ENCODE results near the gene ZG16B. TPM values are rescaled to one million over a fixed set of nuclear protein-coding genes. Genes with fewer than 3 reads are reported as not detected.

Gene ZG16B
- total RNA-seq, 2 experiments from 2014 or later, result 2.3 to 3.1 TPM

GRCh38 chr16:2821487-2822157, 8.5 kb upstream of the ZG16B start:
- Mint-ChIP-seq H3K4me1 (no peaks in the 10 kb centered on the region), H3K4me3 (no peak overlapping the region), H3K27ac (no peak overlapping the region), H3K36me3 (ENCODE audit: low read depth) (no peaks in the 10 kb centered on the region), H3K27me3 (peaks cover 4% of the 10 kb centered on the region), H3K9me3 (no peaks in the 10 kb centered on the region)
- ChIA-PET POLR2A (no interaction called here), CTCF (interaction anchor here (0.6 kb wide), 1 partner anchor 64 kb away, joined by 3 read pairs; no protein-coding TSS in a partner anchor)
- DNase-seq, result no peak

- POLR2A ChIA-PET, result no interaction called here
- Mint-ChIP-seq H3K27me3 (peaks cover 4% of the 10 kb centered on the region), H3K9me3 (no peaks in the 10 kb centered on the region), H3K27ac (no peak overlapping the region), H3K4me1 (no peaks in the 10 kb centered on the region), H3K36me3 (ENCODE audit: low read depth) (no peaks in the 10 kb centered on the region), H3K4me3 (no peak overlapping the region)
- CTCF ChIA-PET, result interaction anchor here (0.6 kb wide), 2 partner anchors 65 to 67 kb away, joined by 3 to 6 read pairs; no protein-coding TSS in a partner anchor
- DNase-seq, result no peak
These were observed 8.0 kb upstream of the ZG16B start for GRCh38 chr16:2822158-2822495.

GRCh38 chr16:2822496-2822895, 7.6 kb upstream of the ZG16B start:
- Mint-ChIP-seq H3K4me1 (no peaks in the 10 kb centered on the region), H3K4me3 (no peak overlapping the region), H3K36me3 (ENCODE audit: low read depth) (no peaks in the 10 kb centered on the region), H3K9me3 (no peaks in the 10 kb centered on the region), H3K27me3 (peaks cover 4% of the 10 kb centered on the region), H3K27ac (no peak overlapping the region)
- ChIA-PET POLR2A (no interaction called here), CTCF (interaction anchor here (0.6 to 1.6 kb wide), 3 partner anchors 46 to 67 kb away, joined by 3 to 6 read pairs (median 5); no protein-coding TSS in a partner anchor)
- no peak for DNase-seq

- no peaks in the 10 kb centered on the region for H3K4me1 Mint-ChIP-seq
- H3K9me3 Mint-ChIP-seq, result no peaks in the 10 kb centered on the region
- ChIA-PET CTCF (no interaction called here), POLR2A (no interaction called here)
- DNase-seq, result no peak
- H3K36me3 Mint-ChIP-seq (ENCODE audit: low read depth), result no peaks in the 10 kb centered on the region
- peaks cover 4% of the 10 kb centered on the region for H3K27me3 Mint-ChIP-seq
- H3K4me3 Mint-ChIP-seq, result no peak overlapping the region
- no peak overlapping the region for H3K27ac Mint-ChIP-seq
These were observed 5.5 kb upstream of the ZG16B start for GRCh38 chr16:2824626-2825025.

GRCh38 chr16:2825049-2825742, 4.9 kb upstream of the ZG16B start:
- CTCF ChIA-PET, result interaction anchor here (2.8 kb wide), 1 partner anchor 14 kb away, joined by 9 read pairs; no protein-coding TSS in a partner anchor

GRCh38 chr16:2825906-2826305, 4.2 kb upstream of the ZG16B start:
- Mint-ChIP-seq H3K27me3 (peaks cover 4% of the 10 kb centered on the region), H3K27ac (no peak overlapping the region), H3K4me1 (no peaks in the 10 kb centered on the region), H3K9me3 (no peaks in the 10 kb centered on the region), H3K36me3 (ENCODE audit: low read depth) (no peaks in the 10 kb centered on the region), H3K4me3 (no peak overlapping the region)
- DNase-seq, result no peak
- POLR2A ChIA-PET, result no interaction called here
- CTCF ChIA-PET, result interaction anchor here (2.8 kb wide), 1 partner anchor 13 kb away, joined by 9 read pairs; no protein-coding TSS in a partner anchor

More at GRCh38 chr16:2825049-2825742, 4.9 kb upstream of the ZG16B start:
- Mint-ChIP-seq H3K4me1 (no peaks in the 10 kb centered on the region), H3K4me3 (no peak overlapping the region), H3K9me3 (no peaks in the 10 kb centered on the region), H3K27ac (no peak overlapping the region), H3K27me3 (peaks cover 4% of the 10 kb centered on the region), H3K36me3 (ENCODE audit: low read depth) (no peaks in the 10 kb centered on the region)
- POLR2A ChIA-PET, result no interaction called here
- DNase-seq, result no peak

- H3K36me3 Mint-ChIP-seq (ENCODE audit: low read depth), result no peaks in the 10 kb centered on the region
- ChIA-PET POLR2A (no interaction called here), CTCF (interaction anchor here (2.8 kb wide), 1 partner anchor 12 kb away, joined by 9 read pairs; no protein-coding TSS in a partner anchor)
- no peaks in the 10 kb centered on the region for H3K9me3 Mint-ChIP-seq
- H3K27me3 Mint-ChIP-seq, result peaks cover 3% of the 10 kb centered on the region
- H3K4me1 Mint-ChIP-seq, result no peaks in the 10 kb centered on the region
- H3K27ac Mint-ChIP-seq, result no peak overlapping the region
- DNase-seq, result no peak
- H3K4me3 Mint-ChIP-seq, result no peak overlapping the region
These were observed 3.3 kb upstream of the ZG16B start for GRCh38 chr16:2826591-2827373.

GRCh38 chr16:2827374-2827791, 2.7 kb upstream of the ZG16B start:
- H3K27ac Mint-ChIP-seq, result no peak overlapping the region
- no peaks in the 10 kb centered on the region for H3K27me3 Mint-ChIP-seq
- ChIA-PET CTCF (interaction anchor here (2.8 kb wide), 1 partner anchor 11 kb away, joined by 9 read pairs; no protein-coding TSS in a partner anchor), POLR2A (no interaction called here)
- DNase-seq, result no peak
- no peaks in the 10 kb centered on the region for H3K9me3 Mint-ChIP-seq
- no peaks in the 10 kb centered on the region for H3K4me1 Mint-ChIP-seq
- H3K4me3 Mint-ChIP-seq, result no peak overlapping the region
- no peaks in the 10 kb centered on the region for H3K36me3 Mint-ChIP-seq (ENCODE audit: low read depth)

- no peak overlapping the region for H3K4me3 Mint-ChIP-seq
- no peak for DNase-seq
- no peak overlapping the region for H3K27ac Mint-ChIP-seq
- H3K27me3 Mint-ChIP-seq, result peaks cover 2% of the 10 kb centered on the region
- ChIA-PET POLR2A (no interaction called here), CTCF (interaction anchor here (1.5 to 2.8 kb wide), 2 partner anchors 11 kb away, joined by 6 to 9 read pairs; no protein-coding TSS in a partner anchor)
- H3K4me1 Mint-ChIP-seq, result no peaks in the 10 kb centered on the region
- H3K36me3 Mint-ChIP-seq (ENCODE audit: low read depth), result no peaks in the 10 kb centered on the region
- H3K9me3 Mint-ChIP-seq, result no peaks in the 10 kb centered on the region
These were observed 2.1 kb upstream of the ZG16B start for GRCh38 chr16:2827831-2828520.

- POLR2A ChIA-PET, result no interaction called here
- H3K4me3 Mint-ChIP-seq, result no peak overlapping the region
- no peak for DNase-seq
- CTCF ChIA-PET, result interaction anchor here (1.5 kb wide), 1 partner anchor 11 kb away, joined by 6 read pairs; no protein-coding TSS in a partner anchor
- no peaks in the 10 kb centered on the region for H3K9me3 Mint-ChIP-seq
- no peaks in the 10 kb centered on the region for H3K4me1 Mint-ChIP-seq
- H3K36me3 Mint-ChIP-seq (ENCODE audit: low read depth), result no peaks in the 10 kb centered on the region
- no peak overlapping the region for H3K27ac Mint-ChIP-seq
- H3K27me3 Mint-ChIP-seq, result peaks cover 2% of the 10 kb centered on the region
These were observed 1.6 kb upstream of the ZG16B start for GRCh38 chr16:2828521-2828840.

GRCh38 chr16:2828876-2829430, 1.1 kb upstream of the ZG16B start:
- H3K36me3 Mint-ChIP-seq (ENCODE audit: low read depth), result no peaks in the 10 kb centered on the region
- H3K27ac Mint-ChIP-seq, result no peak overlapping the region
- H3K4me3 Mint-ChIP-seq, result no peak overlapping the region
- ChIA-PET CTCF (interaction anchor here (1.5 kb wide), 1 partner anchor 10 kb away, joined by 6 read pairs; no protein-coding TSS in a partner anchor), POLR2A (no interaction called here)
- no peak for DNase-seq
- H3K27me3 Mint-ChIP-seq, result peaks cover 2% of the 10 kb centered on the region
- no peaks in the 10 kb centered on the region for H3K9me3 Mint-ChIP-seq
- H3K4me1 Mint-ChIP-seq, result no peaks in the 10 kb centered on the region

GRCh38 chr16:2830355-2830695, 222 bp downstream of the ZG16B start:
- no peaks in the 10 kb centered on the region for H3K9me3 Mint-ChIP-seq
- POLR2A ChIA-PET, result no interaction called here
- no peak for DNase-seq

More at GRCh38 chr16:2830355-2830695, 222 bp downstream of the ZG16B start:
- Mint-ChIP-seq H3K4me1 (no peaks in the 10 kb centered on the region), H3K27ac (peak overlapping the region; percentile 41), H3K4me3 (no peak overlapping the region), H3K36me3 (ENCODE audit: low read depth) (no peaks in the 10 kb centered on the region), H3K27me3 (peaks cover 5% of the 10 kb centered on the region)
- CTCF ChIA-PET, result interaction anchor here (1.1 to 1.9 kb wide), 3 partner anchors 9 to 90 kb away, joined by 3 to 6 read pairs (median 3); no protein-coding TSS in a partner anchor

All from activated CD4-positive, alpha-beta T cell treated with anti-CD3 and anti-CD28 coated beads, Interleukin-2, amount 10 ng/mL, durations not matched to agents 7 days and 5 days (primary cell).